Keratinocyte (primary cell): ENCODE results near the gene CD300H.

Experiments used
- EZH2 ChIP-seq: IDR thresholded peaks from one replicate; pipeline ENCODE4 v1.6.1; 2012; ENCODE audit warnings: inconsistent platforms, mild to moderate bottlenecking, low read length, moderate library complexity
- TF ChIP-seq, protein P1 (sequence below), 3 experiments: IDR thresholded peaks in 1 of 3; conservative IDR thresholded peaks in 1 of 3; optimal IDR thresholded peaks in 1 of 3; 2 replicates in 2 of 3; 3 replicates in 1 of 3; pipeline versions ENCODE3 to v1.5.1; 2011; ENCODE audit warnings: low read length in 3 of 3, mild to moderate bottlenecking in 3 of 3, moderate library complexity in 2 of 3, control low read depth in 1 of 3, inconsistent platforms in 1 of 3; ENCODE audit not compliant: insufficient read depth in 2 of 3; ENCODE audit errors: extremely low read depth in 1 of 3

DNA sequence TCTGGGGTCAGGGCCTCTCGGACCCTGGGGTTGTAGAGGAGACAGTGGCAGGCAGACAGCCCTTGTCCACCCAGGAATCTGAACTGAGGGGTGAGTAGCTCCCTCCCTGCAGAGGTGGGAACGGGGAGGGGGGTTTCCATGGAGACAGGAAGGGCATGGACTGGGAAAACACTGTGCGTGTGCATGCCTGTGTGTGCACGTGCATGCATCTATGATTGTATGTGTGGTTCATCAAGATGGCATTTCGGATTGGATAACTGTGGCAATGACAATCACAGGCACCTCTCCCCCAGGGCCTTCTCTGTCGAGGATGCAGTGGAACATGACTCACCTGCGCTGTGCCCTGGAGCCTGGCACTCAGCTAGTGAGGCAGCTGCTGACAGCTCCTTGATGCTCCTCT is 15.3 kb downstream of the CD300H start:
- TF ChIP-seq, protein P1, sequence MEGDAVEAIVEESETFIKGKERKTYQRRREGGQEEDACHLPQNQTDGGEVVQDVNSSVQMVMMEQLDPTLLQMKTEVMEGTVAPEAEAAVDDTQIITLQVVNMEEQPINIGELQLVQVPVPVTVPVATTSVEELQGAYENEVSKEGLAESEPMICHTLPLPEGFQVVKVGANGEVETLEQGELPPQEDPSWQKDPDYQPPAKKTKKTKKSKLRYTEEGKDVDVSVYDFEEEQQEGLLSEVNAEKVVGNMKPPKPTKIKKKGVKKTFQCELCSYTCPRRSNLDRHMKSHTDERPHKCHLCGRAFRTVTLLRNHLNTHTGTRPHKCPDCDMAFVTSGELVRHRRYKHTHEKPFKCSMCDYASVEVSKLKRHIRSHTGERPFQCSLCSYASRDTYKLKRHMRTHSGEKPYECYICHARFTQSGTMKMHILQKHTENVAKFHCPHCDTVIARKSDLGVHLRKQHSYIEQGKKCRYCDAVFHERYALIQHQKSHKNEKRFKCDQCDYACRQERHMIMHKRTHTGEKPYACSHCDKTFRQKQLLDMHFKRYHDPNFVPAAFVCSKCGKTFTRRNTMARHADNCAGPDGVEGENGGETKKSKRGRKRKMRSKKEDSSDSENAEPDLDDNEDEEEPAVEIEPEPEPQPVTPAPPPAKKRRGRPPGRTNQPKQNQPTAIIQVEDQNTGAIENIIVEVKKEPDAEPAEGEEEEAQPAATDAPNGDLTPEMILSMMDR (optimal IDR thresholded peaks at IDR 0.05 in 1 of 3, IDR thresholded peaks at IDR 0.05 in 1 of 3, conservative IDR thresholded peaks at IDR 0.05 in 1 of 3; ENCODE audit: extremely low read depth in 1 of 3, insufficient read depth in 2 of 3, low read length in 3 of 3) = no peak
- no peak for TF ChIP-seq EZH2
